ENCODE data around the gene ZBTB5. TPM values are rescaled to one million over a fixed set of nuclear protein-coding genes. Genes with fewer than 3 reads are reported as not detected.
"Not testable (repeated sequence)": the region's sequence is repeated elsewhere in the genome, so short reads cannot be mapped to it uniquely, and the experiment has no call there.

The ZBTB5 gene
- total and polyA plus RNA-seq, 2 of the 13 experiments (the other 11 are each of a cell fraction or from before 2014, with no cell fraction given): 12.5 to 20.5 TPM

- Histone ChIP-seq H3K9ac (ENCODE audit: insufficient read depth, low read depth, low read length) (peak overlapping the region; percentile 78), H3K4me3 (replicated peaks in 1 of 3; ENCODE audit: insufficient read depth in 1 of 3, low read depth in 2 of 3, low read length in 3 of 3) (peak overlapping the region; percentile 65 to 82 (median 79)), H3K79me2 (ENCODE audit: insufficient read depth, low read length) (peaks cover 22% of the 10 kb centered on the region), H3K4me2 (ENCODE audit: low read depth, low read length) (peak overlapping the region; percentile 77), H4K20me1 (ENCODE audit: insufficient read depth, low read length) (peaks cover 14% of the 10 kb centered on the region), H3K4me1 (ENCODE audit: insufficient read depth, low read length) (peaks cover 30% of the 10 kb centered on the region), H3K27ac (ENCODE audit: extremely low read length, insufficient read depth, low read length) (peak overlapping the region; percentile 95)
- FAIRE-seq; ATAC-seq; H3K9me3 ChIP-seq (ENCODE audit: low read length); intact Hi-C loops (cut with micrococcal nuclease; ENCODE audit: unreplicated experiment); in situ Hi-C loops (cut with HindIII; ENCODE audit: extremely low pct_ligation_motif_present, low pct_unique_long_range_greater_than_20kb); BruUV-seq (replicated peaks); H2AFZ ChIP-seq (ENCODE audit: low read length); CTCF ChIA-PET (ENCODE audit: low intra/inter-chr PET ratio, low total read pairs); H3K27me3 ChIP-seq (ENCODE audit: control insufficient read depth in 1 of 2, insufficient read depth in 2 of 2, low read length in 2 of 2); H3K36me3 ChIP-seq (replicated peaks in 1 of 2; ENCODE audit: control insufficient read depth in 1 of 2, insufficient read depth in 2 of 2, low read length in 2 of 2); POLR2A ChIA-PET: not testable (repeated sequence)
- peak; percentile 27 for DNase-seq (ENCODE audit: low spot score)
- 5% methylated on average over 17 of the region's 17 CpGs for WGBS (ENCODE audit: low lambda C conversion rate)
- TF ChIP-seq CEBPG (CRISPR knock-in tag; IDR thresholded peaks at IDR 0.05): 0 out of 2 replicates have a peak, but pooled peaks have one; percentile 3
- TF ChIP-seq, protein P1, sequence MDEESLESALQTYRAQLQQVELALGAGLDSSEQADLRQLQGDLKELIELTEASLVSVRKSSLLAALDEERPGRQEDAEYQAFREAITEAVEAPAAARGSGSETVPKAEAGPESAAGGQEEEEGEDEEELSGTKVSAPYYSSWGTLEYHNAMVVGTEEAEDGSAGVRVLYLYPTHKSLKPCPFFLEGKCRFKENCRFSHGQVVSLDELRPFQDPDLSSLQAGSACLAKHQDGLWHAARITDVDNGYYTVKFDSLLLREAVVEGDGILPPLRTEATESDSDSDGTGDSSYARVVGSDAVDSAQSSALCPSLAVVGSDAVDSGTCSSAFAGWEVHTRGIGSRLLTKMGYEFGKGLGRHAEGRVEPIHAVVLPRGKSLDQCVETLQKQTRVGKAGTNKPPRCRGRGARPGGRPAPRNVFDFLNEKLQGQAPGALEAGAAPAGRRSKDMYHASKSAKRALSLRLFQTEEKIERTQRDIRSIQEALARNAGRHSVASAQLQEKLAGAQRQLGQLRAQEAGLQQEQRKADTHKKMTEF (CRISPR knock-in tag; IDR thresholded peaks at IDR 0.05): 0 out of 2 replicates have a peak, but pooled peaks have one; percentile 17
- 0 out of 2 replicates have a peak, but pooled peaks have one; percentile 27 for TF ChIP-seq DMAP1 (CRISPR knock-in tag; IDR thresholded peaks at IDR 0.05)
- 0 out of 2 replicates have a peak, but pooled peaks have one; percentile 14 for TF ChIP-seq SIN3A (IDR thresholded peaks at IDR 0.05; ENCODE audit: borderline replicate concordance, low read depth, low read length)
- TF ChIP-seq ADNP (CRISPR knock-in tag; IDR thresholded peaks at IDR 0.05): peak; percentile 55; the same call in 1 of the 2 replicates
- 0 out of 2 replicates have a peak, but pooled peaks have one; percentile 43 for TF ChIP-seq RCOR2 (CRISPR knock-in tag; IDR thresholded peaks at IDR 0.05)
- 0 out of 2 replicates have a peak, but pooled peaks have one; percentile 8 for TF ChIP-seq ZNF629 (CRISPR knock-in tag; conservative IDR thresholded peaks at IDR 0.05)
- TF ChIP-seq ZMYM3 (CRISPR knock-in tag; IDR thresholded peaks at IDR 0.05): peak; percentile 33; the same call in 1 of the 2 replicates
- TF ChIP-seq, protein P2, sequence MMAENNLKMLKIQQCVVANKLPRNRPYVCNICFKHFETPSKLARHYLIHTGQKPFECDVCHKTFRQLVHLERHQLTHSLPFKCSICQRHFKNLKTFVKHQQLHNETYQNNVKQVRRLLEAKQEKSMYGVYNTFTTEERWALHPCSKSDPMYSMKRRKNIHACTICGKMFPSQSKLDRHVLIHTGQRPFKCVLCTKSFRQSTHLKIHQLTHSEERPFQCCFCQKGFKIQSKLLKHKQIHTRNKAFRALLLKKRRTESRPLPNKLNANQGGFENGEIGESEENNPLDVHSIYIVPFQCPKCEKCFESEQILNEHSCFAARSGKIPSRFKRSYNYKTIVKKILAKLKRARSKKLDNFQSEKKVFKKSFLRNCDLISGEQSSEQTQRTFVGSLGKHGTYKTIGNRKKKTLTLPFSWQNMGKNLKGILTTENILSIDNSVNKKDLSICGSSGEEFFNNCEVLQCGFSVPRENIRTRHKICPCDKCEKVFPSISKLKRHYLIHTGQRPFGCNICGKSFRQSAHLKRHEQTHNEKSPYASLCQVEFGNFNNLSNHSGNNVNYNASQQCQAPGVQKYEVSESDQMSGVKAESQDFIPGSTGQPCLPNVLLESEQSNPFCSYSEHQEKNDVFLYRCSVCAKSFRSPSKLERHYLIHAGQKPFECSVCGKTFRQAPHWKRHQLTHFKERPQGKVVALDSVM (CRISPR knock-in tag; IDR thresholded peaks at IDR 0.05): peak; percentile 65; the same call in 1 of the 2 replicates
Measured at GRCh38 chr9:37467530-37467929, 2.3 kb upstream of the ZBTB5 start.

All from HepG2 (cell line).